Mucosa of descending colon (tissue), 3 donors: Measurements from ENCODE around the gene ZSWIM8. TPM values are rescaled to one million over a fixed set of nuclear protein-coding genes. Genes with fewer than 3 reads are reported as not detected.
"Not testable (repeated sequence)": the region's sequence is repeated elsewhere in the genome, so short reads cannot be mapped to it uniquely, and the experiment has no call there.

ENCODE experiments used
- ATAC-seq: fragments of 200-7000 bp; cut with Tn5 transposase; one replicate; pipeline ENCODE4 v1.9.1; 2020; ENCODE audit warnings: mild to moderate bottlenecking, moderate library complexity
- DNase-seq, 3 donors: peaks; one replicate each; pipeline ENCODE4 v3.0.0-alpha.2; 2020
- H3K36me3 ChIP-seq: fragments of 200-600 bp; one replicate; pipeline ENCODE4 v1.8.0; 2021; ENCODE audit warnings: low read depth, mild to moderate bottlenecking
- H3K4me1 ChIP-seq: fragments of 200-600 bp; one replicate; pipeline ENCODE4 v1.8.0; 2021; ENCODE audit warnings: low read depth, mild to moderate bottlenecking
- H3K4me3 ChIP-seq: fragments of 200-600 bp; one replicate; pipeline ENCODE4 v1.8.0; 2021; ENCODE audit warnings: mild to moderate bottlenecking
- H3K9me3 ChIP-seq: fragments of 200-600 bp; one replicate; pipeline ENCODE4 v1.8.0; 2021; ENCODE audit warnings: mild to moderate bottlenecking
- intact Hi-C, 2 donors: fragments of 100-400 bp; cut with DNase I in 1 of 2; cut with micrococcal nuclease in 1 of 2; formaldehyde crosslinking; loops; one replicate each; pipeline versions ENCODE4 v1.11.0 to v1.11.1; 2022; cut with DNase I, micrococcal nuclease
- total RNA-seq, 3 donors: library from RNA; stranded (reverse); fragmentation: NEBNext Ultra II Directional in 2 of 3; extraction: Animal tissue kit (Norgen Biotek cat#: 25700) in 2 of 3; gene quantifications; one replicate each; pipeline versions ENCODE4 v1.2.1 to v1.2.4, GENCODE V29; 2021 to 2023
- TF ChIP-seq, protein P1 (sequence below): fragments of 200-600 bp; IDR thresholded peaks from one replicate; pipeline ENCODE4 v1.8.0; 2022; ENCODE audit warnings: antibody characterized with exemption, mild to moderate bottlenecking
- donor health status: DM: no; HTN: no; CAD: no; lungs with moderate emphysema.
- donor health status: DM: no; HTN: no; CAD: no.
- donor health status: DM: no; HTN: yes; CAD: no.

Gene ZSWIM8
- total RNA-seq, 3 donors from 2014 or later = 72.5 to 119 (median 90.1) TPM

DNA sequence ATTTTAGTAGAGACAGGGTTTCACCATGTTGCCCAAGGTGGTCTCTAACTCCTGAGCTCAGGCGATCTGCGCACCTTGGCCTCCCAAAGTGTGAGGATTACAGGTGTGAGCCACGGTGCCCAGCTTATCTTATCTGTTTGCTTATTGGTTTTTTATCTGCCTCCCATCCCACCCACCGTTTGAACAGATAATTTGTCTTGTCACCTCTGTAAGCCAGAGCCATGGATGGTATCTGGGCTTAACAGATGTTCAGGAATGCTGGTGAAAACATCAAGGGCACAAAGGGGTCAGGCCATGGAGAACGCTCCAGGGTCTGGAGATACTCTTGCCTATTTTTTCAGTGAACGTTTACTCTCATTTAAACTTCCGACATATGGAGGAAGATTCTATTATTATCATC is 38.0 kb downstream of the ZSWIM8 start:
- H3K4me1 ChIP-seq = peaks cover 7% of the 10 kb centered on the region
- TF ChIP-seq, protein P1, sequence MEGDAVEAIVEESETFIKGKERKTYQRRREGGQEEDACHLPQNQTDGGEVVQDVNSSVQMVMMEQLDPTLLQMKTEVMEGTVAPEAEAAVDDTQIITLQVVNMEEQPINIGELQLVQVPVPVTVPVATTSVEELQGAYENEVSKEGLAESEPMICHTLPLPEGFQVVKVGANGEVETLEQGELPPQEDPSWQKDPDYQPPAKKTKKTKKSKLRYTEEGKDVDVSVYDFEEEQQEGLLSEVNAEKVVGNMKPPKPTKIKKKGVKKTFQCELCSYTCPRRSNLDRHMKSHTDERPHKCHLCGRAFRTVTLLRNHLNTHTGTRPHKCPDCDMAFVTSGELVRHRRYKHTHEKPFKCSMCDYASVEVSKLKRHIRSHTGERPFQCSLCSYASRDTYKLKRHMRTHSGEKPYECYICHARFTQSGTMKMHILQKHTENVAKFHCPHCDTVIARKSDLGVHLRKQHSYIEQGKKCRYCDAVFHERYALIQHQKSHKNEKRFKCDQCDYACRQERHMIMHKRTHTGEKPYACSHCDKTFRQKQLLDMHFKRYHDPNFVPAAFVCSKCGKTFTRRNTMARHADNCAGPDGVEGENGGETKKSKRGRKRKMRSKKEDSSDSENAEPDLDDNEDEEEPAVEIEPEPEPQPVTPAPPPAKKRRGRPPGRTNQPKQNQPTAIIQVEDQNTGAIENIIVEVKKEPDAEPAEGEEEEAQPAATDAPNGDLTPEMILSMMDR = no peak
- no peaks in the 10 kb centered on the region for H3K9me3 ChIP-seq
- intact Hi-C loops = no loop called here
- ATAC-seq (no peak), DNase-seq (no peak)
- H3K4me3 ChIP-seq = no peak overlapping the region
- no peaks in the 10 kb centered on the region for H3K36me3 ChIP-seq

- ATAC-seq = no peak
- intact Hi-C loops = no loop called here
These were observed 38.8 kb downstream of the ZSWIM8 start for GRCh38 chr10:73824146-73824725.

DNA sequence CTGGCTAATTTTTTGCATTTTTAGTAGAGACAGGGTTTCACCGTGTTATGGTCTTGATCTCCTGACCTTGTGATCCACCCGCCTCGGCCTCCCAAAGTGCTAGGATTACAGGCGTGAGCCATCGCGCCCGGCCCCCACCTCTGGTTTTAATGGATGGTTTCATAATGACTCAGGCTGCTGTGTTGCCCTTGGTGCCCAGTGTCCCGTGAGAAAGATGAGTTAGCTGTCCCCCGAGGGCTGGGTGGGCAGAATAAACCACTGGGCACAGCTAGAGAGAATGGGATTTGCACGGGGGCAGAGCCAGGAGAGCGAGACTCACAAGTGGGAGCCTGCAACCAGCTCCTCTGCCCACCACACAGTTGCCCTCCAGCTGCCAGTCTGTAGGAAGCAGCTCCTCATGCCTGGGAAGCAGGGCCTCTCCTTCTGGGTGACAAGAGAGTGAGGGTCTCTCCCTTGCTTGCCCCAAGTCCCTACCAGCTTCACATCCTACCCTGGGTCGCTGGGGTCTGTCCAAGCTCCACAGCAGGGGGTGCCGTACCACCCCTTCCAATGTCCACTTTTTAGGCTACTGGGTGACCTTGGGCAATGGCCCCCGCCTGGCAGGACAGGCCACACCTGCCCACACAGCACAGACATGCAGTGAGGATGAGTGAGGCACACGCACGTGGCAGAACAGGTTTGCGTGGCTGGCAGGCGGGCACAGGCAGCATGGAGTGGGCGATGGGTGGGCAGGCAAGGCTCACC is 42.1 kb downstream of the ZSWIM8 start:
- H3K36me3 ChIP-seq = no peaks in the 10 kb centered on the region
- DNase-seq (no peak), ATAC-seq (no peak)
- intact Hi-C loops = no loop called here
- TF ChIP-seq, protein P1 = no peak
- H3K4me1 ChIP-seq = no peaks in the 10 kb centered on the region
- no peak overlapping the region for H3K4me3 ChIP-seq
- H3K9me3 ChIP-seq = no peaks in the 10 kb centered on the region

More at GRCh38 chr10:73824146-73824725, 38.8 kb downstream of the ZSWIM8 start:
- Histone ChIP-seq H3K9me3 (no peaks in the 10 kb centered on the region), H3K4me3 (no peak overlapping the region), H3K36me3 (no peaks in the 10 kb centered on the region), H3K4me1 (peaks cover 7% of the 10 kb centered on the region)
- DNase-seq = no peak
- TF ChIP-seq, protein P1 = no peak

DNA sequence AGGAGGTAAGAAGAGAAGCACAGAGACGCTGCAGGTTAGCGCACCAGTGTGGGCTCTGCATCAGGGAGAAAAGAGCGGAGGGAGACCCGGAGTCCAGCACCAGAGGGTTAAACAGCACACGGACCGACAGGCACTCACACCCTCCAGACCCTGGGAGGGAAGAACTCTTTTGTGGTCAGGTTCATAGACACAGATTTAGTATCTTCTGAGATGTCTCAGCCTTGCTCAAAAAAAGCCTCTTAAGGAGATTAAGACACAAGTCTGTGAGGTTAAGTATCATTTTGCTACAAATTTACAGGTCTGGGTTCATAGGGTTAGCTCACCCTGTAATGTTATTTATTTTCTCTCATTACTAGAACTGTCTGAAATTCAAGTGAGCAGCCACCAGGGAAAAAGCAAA is 42.8 kb downstream of the ZSWIM8 start:
- DNase-seq = no peak
- TF ChIP-seq, protein P1 = no peak
- no peaks in the 10 kb centered on the region for H3K36me3 ChIP-seq
- no peaks in the 10 kb centered on the region for H3K9me3 ChIP-seq
- ATAC-seq = no peak
- H3K4me3 ChIP-seq = no peak overlapping the region
- H3K4me1 ChIP-seq = no peaks in the 10 kb centered on the region
- intact Hi-C loops = no loop called here

GRCh38 chr10:73829090-73829489 is 43.7 kb downstream of the ZSWIM8 start:
- ATAC-seq, DNase-seq, intact Hi-C loops: not testable (repeated sequence)

GRCh38 chr10:73836427-73836980 is 51.1 kb downstream of the ZSWIM8 start:
- intact Hi-C loops = no loop called here
- DNase-seq = no peak
- no peak for ATAC-seq

More at GRCh38 chr10:73829090-73829489, 43.7 kb downstream of the ZSWIM8 start:
- H3K4me3 ChIP-seq, H3K4me1 ChIP-seq, H3K36me3 ChIP-seq, H3K9me3 ChIP-seq: not testable (repeated sequence)

More at GRCh38 chr10:73836427-73836980, 51.1 kb downstream of the ZSWIM8 start:
- Histone ChIP-seq H3K4me1 (no peaks in the 10 kb centered on the region), H3K9me3 (no peaks in the 10 kb centered on the region), H3K36me3 (no peaks in the 10 kb centered on the region), H3K4me3 (no peak overlapping the region)
- TF ChIP-seq, protein P1 = no peak
